Lower lobe of right lung (tissue), 2 donors: ENCODE results near the gene TMEM117. TPM values are rescaled to one million over a fixed set of nuclear protein-coding genes. Genes with fewer than 3 reads are reported as not detected.

Source experiments
- ATAC-seq, 2 donors: fragments of 200-7000 bp; cut with Tn5 transposase; one replicate each; pipeline ENCODE4 v1.9.1; 2020 to 2022; ENCODE audit warnings: mild to moderate bottlenecking in 2 of 2, moderate library complexity in 2 of 2
- DNase-seq: peaks from one replicate; pipeline ENCODE4 v3.0.0-alpha.2; 2020
- H3K27ac ChIP-seq: fragments of 200-600 bp; one replicate; pipeline ENCODE4 v1.8.0; 2022
- H3K27me3 ChIP-seq: fragments of 200-600 bp; one replicate; pipeline ENCODE4 v1.8.0; 2022; ENCODE audit warnings: low read depth
- H3K36me3 ChIP-seq: fragments of 200-600 bp; one replicate; pipeline ENCODE4 v1.8.0; 2022; ENCODE audit warnings: mild to moderate bottlenecking
- H3K4me1 ChIP-seq: fragments of 200-600 bp; one replicate; pipeline ENCODE4 v1.8.0; 2022
- H3K4me3 ChIP-seq: fragments of 200-600 bp; one replicate; pipeline ENCODE4 v1.8.0; 2022; ENCODE audit warnings: mild to moderate bottlenecking
- H3K9me3 ChIP-seq: fragments of 200-600 bp; one replicate; pipeline ENCODE4 v1.8.0; 2022
- CTCF ChIP-seq: fragments of 200-600 bp; IDR thresholded peaks from one replicate; pipeline ENCODE4 v1.8.0; 2022; ENCODE audit warnings: antibody characterized with exemption, mild to moderate bottlenecking
- intact Hi-C: fragments of 100-400 bp; cut with DNase I; formaldehyde crosslinking; loops from one replicate; pipeline ENCODE4 v1.11.0; 2022
- total RNA-seq: library from RNA; stranded (reverse); fragmentation: NEBNext Ultra II Directional; extraction: Animal tissue kit (Norgen Biotek cat#: 25700); gene quantifications from one replicate; pipeline ENCODE4 v1.2.1, GENCODE V29; 2021
- donor health status: DM: no; HTN: yes; CAD: no; lungs with severe emphysema.

The TMEM117 gene
- total RNA-seq, 1 donor from 2014 or later = 4.5 TPM

- no peaks in the 10 kb centered on the region for H3K9me3 ChIP-seq
- no peak for ATAC-seq
- no peaks in the 10 kb centered on the region for H3K27me3 ChIP-seq
- H3K4me1 ChIP-seq = no peaks in the 10 kb centered on the region
- DNase-seq = no peak
- H3K4me3 ChIP-seq = no peak overlapping the region
- no peak for TF ChIP-seq CTCF
- H3K27ac ChIP-seq = no peak overlapping the region
- H3K36me3 ChIP-seq = no peaks in the 10 kb centered on the region
- intact Hi-C loops = no loop called here
Measured at GRCh38 chr12:43856972-43857371, 21.1 kb downstream of the TMEM117 start.

GRCh38 chr12:43858096-43858495 lies 22.2 kb downstream of the TMEM117 start:
- Histone ChIP-seq H3K36me3 (no peaks in the 10 kb centered on the region), H3K4me1 (no peaks in the 10 kb centered on the region), H3K27ac (no peak overlapping the region), H3K27me3 (no peaks in the 10 kb centered on the region), H3K4me3 (no peak overlapping the region), H3K9me3 (no peaks in the 10 kb centered on the region)
- intact Hi-C loops = no loop called here
- TF ChIP-seq CTCF = no peak
- no peak for ATAC-seq
- no peak for DNase-seq

GRCh38 chr12:43858991-43859390 lies 23.1 kb downstream of the TMEM117 start:
- Histone ChIP-seq H3K27ac (no peak overlapping the region), H3K4me3 (no peak overlapping the region), H3K27me3 (no peaks in the 10 kb centered on the region), H3K36me3 (no peaks in the 10 kb centered on the region), H3K9me3 (no peaks in the 10 kb centered on the region), H3K4me1 (no peaks in the 10 kb centered on the region)
- TF ChIP-seq CTCF = no peak
- no peak for DNase-seq
- intact Hi-C loops = no loop called here
- ATAC-seq = no peak

- H3K36me3 ChIP-seq = no peaks in the 10 kb centered on the region
- H3K27ac ChIP-seq = no peak overlapping the region
- intact Hi-C loops = no loop called here
- DNase-seq (no peak), ATAC-seq (no peak)
- H3K9me3 ChIP-seq = no peaks in the 10 kb centered on the region
- H3K4me1 ChIP-seq = no peaks in the 10 kb centered on the region
- no peaks in the 10 kb centered on the region for H3K27me3 ChIP-seq
- H3K4me3 ChIP-seq = no peak overlapping the region
- TF ChIP-seq CTCF = no peak
Measured at GRCh38 chr12:43861015-43861839, 25.3 kb downstream of the TMEM117 start.

- no peak overlapping the region for H3K27ac ChIP-seq
- H3K9me3 ChIP-seq = no peaks in the 10 kb centered on the region
- DNase-seq = no peak
- no peaks in the 10 kb centered on the region for H3K4me1 ChIP-seq
- H3K27me3 ChIP-seq = no peaks in the 10 kb centered on the region
- H3K4me3 ChIP-seq = no peak overlapping the region
- H3K36me3 ChIP-seq = no peaks in the 10 kb centered on the region
- TF ChIP-seq CTCF = no peak
- no peak for ATAC-seq
- intact Hi-C loops = no loop called here
Measured at GRCh38 chr12:43861840-43862150, 25.9 kb downstream of the TMEM117 start.
